GM18907 (cell line): ENCODE data around the gene FRAS1.

Experiments used
- ATAC-seq: cut with Tn5 transposase; IDR thresholded peaks from one replicate; pipeline ENCODE4 v1.9.1; 2021; ENCODE audit warnings: mild to moderate bottlenecking, moderate library complexity; ENCODE audit not compliant: unreplicated experiment

Gene FRAS1

DNA sequence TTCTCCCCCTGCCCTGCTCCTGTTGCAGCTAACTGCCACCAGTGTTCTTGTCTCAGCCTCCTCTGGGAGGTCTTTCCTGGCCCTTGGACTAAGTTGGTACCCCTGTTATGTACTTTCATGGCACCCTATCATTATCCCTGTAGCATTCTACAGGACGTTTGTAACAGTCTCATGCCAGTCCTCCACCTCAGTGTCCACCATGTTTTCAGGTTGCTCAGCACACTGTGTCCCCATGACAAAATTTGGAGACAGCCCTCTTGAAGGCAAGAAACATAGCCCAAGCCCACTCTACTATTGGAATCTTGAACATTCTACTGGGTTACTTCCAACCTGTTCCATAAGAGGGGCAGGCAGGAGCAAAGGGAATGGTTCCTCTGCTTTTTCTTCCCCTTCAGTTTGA is 300.0 kb downstream of the FRAS1 start:
- no peak for ATAC-seq

DNA sequence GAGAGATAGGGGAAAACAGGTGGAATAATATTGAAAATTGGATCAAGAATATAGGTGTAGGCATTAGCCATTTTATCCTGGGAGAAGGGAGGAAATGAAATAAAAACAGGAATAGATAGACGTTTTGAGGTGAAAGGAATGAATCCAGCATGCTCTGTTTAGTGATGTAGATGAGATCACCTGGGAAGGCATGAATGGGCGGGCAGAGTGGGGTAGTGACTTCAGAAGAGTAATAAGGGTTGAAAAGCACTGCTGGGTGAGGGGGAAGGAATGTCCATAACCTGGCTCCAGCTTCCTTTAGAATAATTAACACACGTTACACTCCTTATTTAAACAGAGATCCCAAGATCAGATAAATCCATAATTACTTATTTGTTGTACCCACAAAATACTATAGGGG is 303.3 kb downstream of the FRAS1 start:
- ATAC-seq, result no peak

DNA sequence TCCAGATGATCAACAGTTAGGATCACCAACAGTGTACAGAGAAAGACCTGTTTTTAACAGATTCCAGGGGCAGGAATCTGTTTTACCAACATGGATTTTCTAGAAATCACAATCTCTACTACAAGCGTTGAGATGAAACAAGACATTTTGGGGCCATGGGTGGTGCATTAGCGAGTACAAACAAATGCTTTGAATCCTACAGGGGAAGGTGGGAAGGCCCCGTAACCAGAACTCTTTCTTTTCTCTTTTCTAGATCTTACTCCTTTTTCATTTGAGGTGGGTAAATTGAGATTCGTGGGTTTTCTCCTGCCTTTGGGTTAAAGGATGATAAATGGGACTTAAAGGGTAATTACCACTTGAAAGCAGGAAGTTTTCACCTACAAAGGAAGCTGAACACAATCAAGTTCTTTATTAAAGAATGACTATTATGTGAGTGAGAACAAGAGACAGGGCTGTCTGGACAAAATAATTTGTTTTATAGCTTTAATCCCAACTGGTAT is 304.5 kb downstream of the FRAS1 start:
- ATAC-seq, result no peak

DNA sequence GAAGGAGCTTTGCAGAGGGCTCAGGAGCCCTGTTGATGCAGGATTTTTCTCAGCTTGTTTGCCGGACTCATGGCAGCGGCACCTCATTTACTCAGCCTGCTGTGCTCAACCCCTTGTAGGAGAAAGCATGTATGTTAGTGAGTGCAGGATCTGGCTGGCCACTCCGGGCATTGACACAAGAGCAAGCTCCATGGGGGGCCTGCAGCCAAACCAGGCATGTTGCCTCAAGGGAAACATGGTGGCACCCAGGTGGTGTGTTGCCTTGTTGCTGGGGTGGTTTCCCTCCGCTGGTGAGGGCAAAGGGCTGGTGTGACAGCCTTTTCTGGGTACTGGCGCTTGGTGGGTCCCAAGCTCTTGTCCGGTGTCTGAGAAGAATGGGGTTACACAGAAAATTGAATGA is 305.2 kb downstream of the FRAS1 start:
- no peak for ATAC-seq

DNA sequence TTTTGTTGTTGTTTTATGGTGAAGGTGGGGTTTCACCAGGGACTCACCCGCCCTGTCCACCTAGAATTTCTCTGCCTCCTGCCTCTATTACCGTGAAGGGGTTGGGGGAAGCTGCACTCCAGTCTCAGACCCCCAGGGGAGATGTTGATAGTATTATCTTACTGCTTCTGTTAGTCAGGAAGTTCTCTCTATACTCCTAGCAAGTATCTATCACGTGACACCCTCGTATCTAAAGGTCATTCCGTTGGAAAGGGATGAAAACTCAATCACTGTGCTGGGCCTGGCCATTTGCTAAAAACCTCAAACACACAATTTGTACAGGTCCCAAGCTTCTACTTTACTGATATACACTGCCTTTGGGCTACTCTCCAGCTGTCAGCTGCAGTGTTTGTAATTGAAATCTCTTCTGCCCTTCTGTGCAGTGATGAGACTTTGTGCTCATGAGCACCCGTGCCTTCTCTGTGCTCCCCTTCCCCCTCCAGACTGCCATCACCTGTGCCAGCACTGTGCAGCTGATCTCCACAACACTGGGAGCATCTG is 306.0 kb downstream of the FRAS1 start:
- ATAC-seq, result no peak

DNA sequence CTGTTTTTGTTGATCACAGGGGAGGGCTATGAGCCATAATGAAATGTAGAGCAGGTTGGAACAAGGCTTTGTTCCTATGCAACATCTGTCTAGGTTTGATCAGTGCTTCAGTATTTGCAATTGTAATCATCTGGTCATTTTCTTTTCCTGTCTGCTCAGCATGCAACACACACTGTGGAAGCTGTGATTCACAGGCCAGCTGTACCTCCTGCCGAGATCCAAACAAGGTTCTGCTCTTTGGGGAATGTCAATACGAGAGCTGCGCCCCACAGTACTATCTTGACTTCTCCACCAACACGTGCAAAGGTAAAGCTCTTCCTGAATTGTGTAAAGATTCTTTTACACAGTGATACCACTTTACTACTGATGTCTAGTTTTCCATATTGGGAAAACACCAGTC is 312.6 kb downstream of the FRAS1 start:
- ATAC-seq, result no peak

DNA sequence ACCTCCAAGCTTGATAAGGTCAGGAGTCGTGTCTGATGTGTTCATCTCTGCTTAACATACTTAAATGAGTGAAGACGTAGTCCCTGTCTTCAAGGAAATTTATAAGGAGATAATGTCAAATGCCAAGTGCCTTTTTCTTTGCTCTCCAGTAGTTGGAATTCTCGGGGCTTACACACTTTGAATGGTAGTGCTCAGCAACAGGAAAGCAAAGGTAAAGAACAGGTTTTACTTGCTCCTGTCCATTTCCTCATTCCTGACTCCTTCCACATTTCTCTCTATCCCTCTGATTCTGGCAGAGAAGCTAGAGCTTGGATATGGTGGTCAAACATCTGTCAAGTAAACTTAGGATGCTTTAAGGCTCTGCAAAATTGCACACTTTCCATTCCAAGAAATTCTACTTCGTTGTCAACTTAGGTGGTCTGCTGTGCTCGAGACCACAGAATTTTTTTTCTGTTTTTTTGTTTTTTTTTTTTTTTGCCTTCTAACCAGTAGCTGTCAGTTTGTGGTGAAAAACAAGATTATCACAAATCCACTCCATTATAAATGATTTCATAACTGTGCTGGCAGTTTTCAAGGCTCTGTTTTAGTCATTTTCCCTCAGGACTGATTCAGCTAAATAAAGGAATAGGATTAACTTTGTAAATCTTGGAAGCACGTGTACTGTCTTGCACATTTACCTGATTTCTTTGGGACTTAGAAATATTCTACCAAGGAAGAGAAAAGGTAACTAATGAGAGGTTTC is 313.7 kb downstream of the FRAS1 start:
- no peak for ATAC-seq

DNA sequence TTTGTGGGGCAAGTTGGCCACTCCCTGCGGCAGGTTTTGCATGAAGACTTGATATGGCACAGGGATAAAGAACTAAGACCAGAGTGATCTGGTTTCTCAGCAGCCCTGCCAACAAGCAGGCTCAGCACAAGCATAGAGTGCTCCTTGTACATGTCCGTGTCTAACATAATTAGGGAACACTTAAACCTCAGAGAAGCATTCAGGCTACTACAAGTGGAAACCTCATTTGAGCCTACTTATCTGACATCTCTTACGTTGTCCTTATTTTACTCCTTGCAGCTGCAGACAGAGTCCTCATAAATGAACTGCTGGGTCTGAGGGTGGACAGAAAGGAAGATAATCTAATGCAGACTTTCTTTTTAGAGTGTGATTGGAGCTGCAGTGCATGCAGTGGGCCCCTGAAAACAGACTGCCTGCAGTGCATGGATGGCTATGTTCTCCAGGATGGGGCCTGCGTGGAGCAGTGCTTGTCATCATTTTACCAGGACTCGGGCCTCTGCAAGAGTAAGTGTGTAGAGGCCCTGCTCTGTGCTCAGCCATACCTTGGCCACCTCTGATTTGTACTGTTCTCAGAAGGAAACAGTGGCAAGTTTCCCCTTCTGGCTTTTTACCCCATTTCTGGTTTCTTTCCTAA is 315.3 kb downstream of the FRAS1 start:
- ATAC-seq, result no peak

DNA sequence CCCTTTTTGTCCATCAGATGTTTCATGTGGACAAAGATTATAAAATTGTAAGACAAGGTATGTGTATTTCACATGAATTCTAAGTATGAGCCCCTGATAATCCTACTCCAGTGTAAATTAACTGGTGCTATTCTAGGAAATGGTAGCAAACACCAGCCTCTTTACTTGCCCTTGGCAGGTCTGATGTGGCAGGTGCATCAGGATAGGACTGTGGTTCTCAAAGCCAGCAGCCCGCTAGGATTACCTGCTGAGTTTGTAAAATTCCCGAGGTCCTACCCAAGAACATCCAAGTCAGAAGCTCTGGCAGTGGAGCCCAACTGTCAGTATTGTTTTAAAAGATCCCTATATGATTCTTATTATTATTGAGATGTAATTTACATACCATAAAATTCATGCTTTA is 320.4 kb downstream of the FRAS1 start:
- no peak for ATAC-seq

DNA sequence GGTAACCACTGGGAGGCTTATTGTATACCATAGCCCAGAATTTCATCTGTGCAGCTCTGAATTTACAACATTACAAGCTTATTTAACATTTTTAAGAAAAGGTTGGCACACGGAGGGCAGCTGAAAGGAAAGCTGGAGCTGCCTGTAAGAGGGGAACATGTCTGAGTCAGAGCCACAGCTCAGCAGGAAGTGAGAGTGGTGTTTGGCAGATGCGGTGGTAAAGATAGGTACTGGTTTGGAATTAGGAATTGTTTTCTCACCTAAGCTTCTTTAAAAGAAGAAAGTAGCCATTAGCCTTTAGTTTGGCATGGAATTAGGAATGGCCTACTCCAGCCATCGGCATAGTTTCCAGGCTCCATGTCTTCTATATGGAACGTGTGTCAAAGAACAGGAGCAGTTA is 321.9 kb downstream of the FRAS1 start:
- ATAC-seq, result no peak

DNA sequence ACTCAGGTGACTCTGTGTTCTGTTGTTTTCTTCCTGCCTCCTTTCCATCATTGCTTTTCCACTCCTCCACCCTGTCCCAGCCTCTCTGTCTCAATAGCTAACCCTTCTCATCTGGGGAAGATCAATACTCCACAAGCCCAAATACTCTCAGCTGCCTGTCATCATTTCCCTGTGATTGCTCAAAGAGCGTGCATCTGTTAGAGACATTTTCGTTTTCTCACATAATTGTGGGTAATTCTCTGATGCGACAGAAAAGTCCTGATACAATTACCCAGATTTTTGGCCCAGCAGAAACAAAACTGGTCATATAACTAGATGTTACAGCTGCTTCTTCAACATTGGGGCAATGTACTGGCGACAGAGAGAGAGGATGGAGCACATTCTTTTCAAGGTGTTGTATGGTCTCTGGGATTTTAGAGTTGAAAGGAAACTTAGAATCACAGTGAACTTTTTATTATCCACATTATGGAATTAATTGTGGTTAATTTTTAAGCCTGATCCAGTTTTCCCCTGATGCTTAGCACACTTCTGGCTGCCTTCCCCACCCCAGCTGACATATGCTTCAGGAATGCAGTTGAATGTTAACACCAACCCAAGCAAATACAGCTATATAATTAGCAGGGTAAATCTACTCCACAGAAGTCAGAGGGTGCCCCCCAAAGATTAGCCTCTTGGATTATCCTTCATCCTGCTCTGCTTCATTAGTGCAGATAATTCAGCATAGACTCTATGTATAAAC is 323.0 kb downstream of the FRAS1 start:
- ATAC-seq, result no peak

DNA sequence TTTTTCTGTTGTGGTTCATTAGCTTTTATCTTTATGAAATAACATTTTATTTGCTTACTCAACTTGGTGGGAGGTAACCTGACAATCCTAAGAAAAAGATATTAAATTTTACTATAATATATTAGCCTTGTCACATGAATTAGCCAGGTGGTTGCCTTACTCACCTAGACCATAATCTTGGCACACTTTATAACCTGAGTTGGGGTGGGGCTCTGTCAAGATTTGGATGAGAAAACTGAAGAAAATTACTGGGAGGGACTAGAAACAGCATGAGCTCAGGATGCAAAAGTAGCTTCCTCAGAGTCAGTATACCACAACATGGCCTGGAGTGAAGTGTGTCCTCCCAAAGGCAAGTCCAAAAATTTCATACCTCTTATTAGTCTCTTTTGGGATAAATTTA is 329.6 kb downstream of the FRAS1 start:
- no peak for ATAC-seq

DNA sequence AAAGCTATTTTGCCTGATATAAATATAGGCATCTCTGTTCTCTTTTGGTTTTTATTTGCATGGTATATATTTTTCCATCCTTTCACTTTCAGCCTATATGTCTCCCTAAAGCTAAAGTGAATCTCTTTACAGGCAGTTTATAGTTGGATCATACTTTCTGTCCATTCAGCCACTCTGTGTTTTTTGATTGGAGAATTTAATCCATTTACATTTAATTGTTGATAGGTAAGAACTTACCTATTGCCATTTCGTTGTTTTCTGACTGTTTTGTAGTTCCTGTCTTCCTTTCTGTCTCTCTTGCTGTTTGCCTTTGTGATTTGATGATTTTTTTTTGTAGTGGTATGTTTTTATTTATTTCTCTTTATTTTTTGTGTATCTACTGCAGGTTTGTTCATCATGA is 338.5 kb downstream of the FRAS1 start:
- no peak for ATAC-seq

DNA sequence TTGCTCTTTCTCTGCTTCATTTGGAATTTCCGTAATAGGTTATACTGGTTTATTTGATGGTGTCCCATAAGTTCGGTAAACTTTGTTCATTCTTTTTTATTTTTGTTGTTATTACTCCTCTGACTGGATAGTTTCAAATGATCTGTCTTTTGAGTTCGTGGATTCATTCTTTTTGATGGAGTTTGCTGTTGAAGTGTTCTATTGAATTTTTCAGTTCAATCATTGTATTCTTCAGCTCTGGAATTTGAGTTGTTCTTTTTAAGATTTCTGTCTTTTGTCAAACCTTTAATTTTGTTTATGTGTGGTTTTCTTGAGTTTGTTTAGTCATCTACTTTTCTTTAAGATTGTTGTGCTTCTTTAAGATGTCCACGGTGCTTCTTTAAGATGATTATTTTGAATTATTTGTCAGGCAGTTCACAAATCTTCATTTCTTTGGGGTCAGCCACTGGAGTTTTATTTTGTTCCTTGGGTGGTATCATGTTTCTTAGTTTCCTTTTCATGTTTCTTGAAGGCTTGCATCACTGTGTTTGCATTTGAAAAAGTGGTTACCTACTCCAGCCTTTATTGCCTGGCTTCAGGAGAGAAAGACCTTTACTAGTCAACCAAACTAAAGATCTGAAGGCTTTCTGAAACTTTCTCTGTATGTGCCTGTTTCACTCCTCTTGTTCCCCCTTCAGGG is 339.6 kb downstream of the FRAS1 start:
- ATAC-seq, result no peak

DNA sequence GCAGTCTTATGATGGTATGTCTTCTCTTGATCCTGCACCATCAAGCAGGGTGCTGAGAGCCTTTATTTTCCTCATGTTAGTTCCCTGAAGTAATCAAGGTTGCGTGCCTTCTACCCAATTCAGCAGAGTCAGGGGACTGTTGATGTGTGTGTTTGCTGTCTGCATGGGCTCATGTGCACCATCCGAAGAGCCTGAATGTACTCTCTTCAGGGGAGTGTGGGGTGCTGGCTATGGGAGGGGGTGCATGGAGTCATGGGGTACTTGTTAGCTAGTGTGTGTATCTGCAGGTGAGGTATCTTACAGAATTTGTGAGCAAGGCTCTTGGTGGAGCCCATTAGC is 340.1 kb downstream of the FRAS1 start:
- ATAC-seq, result no peak

DNA sequence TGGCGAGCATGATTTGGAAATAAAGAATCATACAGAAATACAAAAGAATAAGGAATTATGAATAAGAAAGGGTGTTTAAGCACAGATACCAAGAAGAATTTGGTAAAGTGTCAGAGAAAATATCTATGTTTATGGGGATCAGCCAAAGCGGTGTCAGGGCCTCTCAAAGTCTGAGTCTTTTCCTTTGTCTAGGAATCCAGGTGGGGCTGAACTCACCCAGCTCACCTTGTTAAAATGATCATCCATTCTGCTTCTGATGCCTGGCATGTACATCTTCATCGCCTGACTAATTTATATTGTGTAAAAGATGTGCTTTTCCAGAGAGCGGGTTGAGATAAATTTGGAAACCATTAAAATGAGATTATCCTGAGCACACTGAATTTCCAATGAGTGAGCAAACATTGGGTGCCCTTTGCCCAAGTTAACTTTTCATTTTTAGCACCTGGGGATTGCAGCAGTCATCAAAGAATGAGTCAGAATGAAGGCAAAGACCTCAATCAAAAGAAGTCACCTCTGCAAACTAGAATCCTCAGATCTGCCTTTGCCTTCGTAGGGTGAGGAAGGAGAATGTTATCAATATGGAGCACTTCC is 352.6 kb downstream of the FRAS1 start:
- no peak for ATAC-seq

DNA sequence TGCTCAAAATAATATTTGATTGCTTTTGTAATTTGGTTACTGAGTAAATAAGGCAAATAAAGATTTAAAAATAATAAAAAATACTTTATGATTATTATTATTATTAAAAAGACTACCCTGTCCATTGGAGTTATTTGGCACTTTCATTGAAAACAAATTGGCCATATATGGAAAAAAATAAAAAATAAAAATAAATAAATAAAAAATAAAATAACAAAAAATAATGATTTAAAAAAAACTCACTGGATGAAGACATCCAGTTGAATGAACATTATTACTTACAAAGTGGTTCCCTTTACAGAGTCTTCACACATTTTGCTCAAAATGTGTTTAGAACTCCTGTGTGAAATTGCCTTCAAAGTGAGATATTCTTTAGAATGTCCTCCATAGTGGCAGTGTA is 353.1 kb downstream of the FRAS1 start:
- no peak for ATAC-seq

DNA sequence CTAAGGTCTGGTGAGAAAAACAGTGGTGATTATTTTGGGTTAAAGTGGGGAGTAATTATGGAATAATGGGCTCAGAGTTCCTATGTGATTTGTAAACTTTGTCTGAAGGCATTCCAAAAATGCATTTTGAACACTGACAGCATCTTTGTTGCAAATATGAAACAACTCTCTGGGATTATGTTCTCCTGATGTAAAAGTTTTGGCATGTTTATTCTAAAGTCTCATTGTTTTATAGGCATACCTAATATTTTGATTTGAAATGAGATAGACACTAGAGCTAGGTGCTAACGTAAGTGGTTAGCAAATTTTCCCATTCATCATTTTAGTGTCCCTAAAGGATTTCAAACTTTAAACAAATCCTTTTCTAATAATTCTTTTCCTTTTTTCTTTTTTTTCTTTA is 353.6 kb downstream of the FRAS1 start:
- ATAC-seq, result no peak

DNA sequence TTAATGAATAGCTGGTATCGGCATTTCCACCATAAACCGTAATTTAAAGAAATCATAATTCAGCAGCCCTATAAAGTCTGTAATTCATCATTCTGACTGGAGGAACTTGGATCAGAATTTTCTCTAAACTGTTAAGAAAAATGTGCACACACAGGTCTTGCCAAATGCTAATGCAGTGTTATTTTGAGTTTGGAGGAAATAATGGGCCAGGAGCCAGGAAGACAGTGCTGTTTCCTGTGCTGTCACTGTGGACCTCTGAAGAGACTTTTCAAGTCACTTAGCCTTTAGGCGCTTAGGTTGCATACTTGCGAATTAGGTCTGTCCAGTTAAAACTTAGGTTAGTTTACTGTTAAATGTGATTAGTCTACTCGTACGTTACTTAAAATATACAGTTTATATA is 357.0 kb downstream of the FRAS1 start:
- ATAC-seq, result no peak

DNA sequence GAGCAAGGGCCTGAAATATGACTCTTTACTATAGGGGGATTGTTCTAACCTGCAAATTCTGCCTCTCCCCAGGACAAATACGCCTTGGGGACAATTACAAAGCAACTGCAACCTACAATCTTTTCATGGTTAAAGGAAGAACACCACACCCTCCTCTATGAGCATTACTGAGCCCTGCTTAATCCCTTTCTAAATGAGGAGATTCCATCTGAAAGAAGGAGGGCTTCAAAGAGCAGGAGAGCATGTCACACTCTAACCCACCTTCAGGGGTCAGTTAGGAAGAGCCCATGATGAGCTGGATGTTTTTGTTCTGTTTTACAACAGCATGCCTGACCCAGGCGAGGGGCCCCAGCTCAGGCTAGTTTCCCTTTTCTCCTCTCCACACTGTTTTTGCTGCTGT is 360.5 kb downstream of the FRAS1 start:
- no peak for ATAC-seq

DNA sequence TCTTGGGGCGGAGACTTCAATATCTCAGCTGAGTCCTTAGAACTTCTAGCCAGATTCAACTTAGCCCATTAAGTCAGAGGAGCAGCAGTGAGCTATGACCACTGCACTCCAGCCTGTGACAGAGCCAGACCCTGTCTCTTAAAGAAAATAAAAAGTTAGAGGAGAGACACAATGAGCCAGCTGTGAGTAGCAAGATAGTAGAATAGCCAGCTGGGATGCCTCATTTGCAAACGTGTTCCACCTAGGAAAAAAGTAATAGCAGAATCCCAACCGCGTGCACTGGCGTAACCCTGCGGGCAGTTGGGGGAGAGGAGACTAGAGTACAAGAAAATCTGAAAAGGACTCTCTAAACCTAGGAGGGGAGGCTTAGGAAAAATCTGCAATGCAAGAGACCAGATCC is 361.3 kb downstream of the FRAS1 start:
- ATAC-seq, result no peak
